GM23338 (cell line): ENCODE measurements around the gene MCM3. TPM values are rescaled to one million over a fixed set of nuclear protein-coding genes. Genes with fewer than 3 reads are reported as not detected.

Experiments
- ATAC-seq: fragments of 200-7000 bp; cut with Tn5 transposase; 3 replicates; pipeline ENCODE4 v1.9.1; 2020
- DNase-seq: peaks from one replicate; pipeline ENCODE4 v3.0.0-alpha.2; 2015; ENCODE audit warnings: low spot score
- H2AFZ ChIP-seq: fragments of 200-600 bp; sonication (generic); 2 replicates; pipeline ENCODE4 v1.8.0; 2016; ENCODE audit warnings: antibody characterized with exemption, mild to moderate bottlenecking, moderate library complexity
- H3F3A ChIP-seq: fragments of 200-600 bp; sonication (generic); replicated peaks from 2 replicates; pipeline ENCODE4 v1.8.0; 2017; ENCODE audit warnings: antibody characterized with exemption, mixed run types, low read depth
- H3K27ac ChIP-seq: fragments of 200-600 bp; sonication (generic); 2 replicates; pipeline ENCODE4 v1.6.1; 2016; ENCODE audit warnings: low read depth
- H3K27me3 ChIP-seq: fragments of 200-600 bp; sonication (generic); 2 replicates; pipeline ENCODE4 v1.8.0; 2016; ENCODE audit warnings: mild to moderate bottlenecking, mixed run types, moderate library complexity; ENCODE audit not compliant: insufficient read depth
- H3K36me3 ChIP-seq: fragments of 200-600 bp; sonication (generic); 2 replicates; pipeline ENCODE4 v1.8.0; 2016; ENCODE audit warnings: mild to moderate bottlenecking; ENCODE audit not compliant: insufficient read depth
- H3K4me1 ChIP-seq: fragments of 200-600 bp; sonication (generic); 2 replicates; pipeline ENCODE4 v1.8.0; 2016; ENCODE audit warnings: mild to moderate bottlenecking, moderate library complexity; ENCODE audit not compliant: insufficient read depth
- H3K4me2 ChIP-seq: fragments of 200-600 bp; sonication (generic); 2 replicates; pipeline ENCODE4 v1.7.1; 2017; ENCODE audit warnings: mixed run types
- H3K4me3 ChIP-seq: fragments of 200-600 bp; sonication (generic); 2 replicates; pipeline ENCODE4 v1.6.1; 2016; ENCODE audit warnings: mixed run types
- H3K79me2 ChIP-seq: fragments of 200-600 bp; sonication (generic); replicated peaks from 2 replicates; pipeline ENCODE4 v1.8.0; 2017; ENCODE audit warnings: mild to moderate bottlenecking; ENCODE audit not compliant: insufficient read depth
- H3K9me2 ChIP-seq: fragments of 200-600 bp; sonication (generic); 2 replicates; pipeline ENCODE4 v1.8.0; 2017; ENCODE audit not compliant: insufficient read depth
- H4K20me1 ChIP-seq: fragments of 200-600 bp; sonication (generic); replicated peaks from 2 replicates; pipeline ENCODE4 v1.8.0; 2017; ENCODE audit warnings: mild to moderate bottlenecking; ENCODE audit not compliant: insufficient read depth
- H3K27ac Mint-ChIP-seq: 2 replicates; pipeline ENCODE4 v1.8.0; 2020; ENCODE audit warnings: inconsistent platforms, mild to moderate bottlenecking, moderate library complexity, mixed read lengths
- H3K27me3 Mint-ChIP-seq: 3 replicates; pipeline ENCODE4 v1.8.0; 2022; ENCODE audit warnings: low read depth, mild to moderate bottlenecking, moderate library complexity, mixed read lengths, inconsistent platforms; ENCODE audit not compliant: insufficient read depth, poor library complexity
- H3K36me3 Mint-ChIP-seq: 3 replicates; pipeline ENCODE4 v1.8.0; 2021; ENCODE audit warnings: low read depth, mild to moderate bottlenecking, inconsistent platforms, moderate library complexity, mixed read lengths
- H3K4me1 Mint-ChIP-seq: 3 replicates; pipeline ENCODE4 v1.8.0; 2020; ENCODE audit warnings: mild to moderate bottlenecking, inconsistent platforms, mixed read lengths
- H3K4me3 Mint-ChIP-seq: 3 replicates; pipeline ENCODE4 v1.8.0; 2021; ENCODE audit warnings: moderate library complexity, mild to moderate bottlenecking, inconsistent platforms, mixed read lengths
- H3K9me3 Mint-ChIP-seq: 3 replicates; pipeline ENCODE4 v1.8.0; 2020; ENCODE audit warnings: moderate library complexity, mild to moderate bottlenecking, inconsistent platforms, mixed read lengths
- CREB1 ChIP-seq: fragments of 250-450 bp; sonication (Bioruptor Pico); IDR thresholded peaks from 2 replicates; pipeline ENCODE4 v1.5.0; 2020; ENCODE audit warnings: low read depth, mild to moderate bottlenecking, moderate library complexity
- EZH2 ChIP-seq: fragments of 200-600 bp; sonication (generic); IDR thresholded peaks from one replicate; pipeline ENCODE4 v1.8.0; 2017; ENCODE audit warnings: antibody characterized with exemption, mild to moderate bottlenecking, low read depth; ENCODE audit not compliant: unreplicated experiment
- EZH2phosphoT487 ChIP-seq: fragments of 200-600 bp; sonication (generic); IDR thresholded peaks from one replicate; pipeline ENCODE4 v1.8.1; 2018; ENCODE audit warnings: antibody characterized with exemption; ENCODE audit not compliant: unreplicated experiment
- JUNB ChIP-seq: IDR thresholded peaks from one replicate; pipeline ENCODE4 v1.6.1; 2016; ENCODE audit warnings: antibody characterized with exemption; ENCODE audit not compliant: unreplicated experiment
- NANOG ChIP-seq: IDR thresholded peaks from 2 replicates; pipeline ENCODE4 v1.6.1; 2016; ENCODE audit warnings: antibody characterized with exemption, borderline replicate concordance
- POLR2AphosphoS5 ChIP-seq: IDR thresholded peaks from 2 replicates; pipeline ENCODE4 v1.6.1; 2016; ENCODE audit warnings: antibody characterized with exemption, low read depth
- ZNF114 ChIP-seq: fragments of 250-450 bp; sonication (Bioruptor Pico); IDR thresholded peaks from 2 replicates; pipeline ENCODE4 v1.5.0; 2020; ENCODE audit warnings: mild to moderate bottlenecking, moderate library complexity
- ZNF331 ChIP-seq: fragments of 250-450 bp; sonication (Bioruptor Pico); IDR thresholded peaks from 2 replicates; pipeline ENCODE4 v1.5.0; 2020; ENCODE audit warnings: low read depth, mild to moderate bottlenecking, moderate library complexity
- polyA plus RNA-seq: library from polyadenylated mRNA; unstranded; fragments of >200 nt; fragmentation: Nextera tagmentation; extraction: Ambion mirVana; gene quantifications from 2 replicates; pipeline ENCODE4 v1.2.1, GENCODE V29; 2016
- total RNA-seq: library from RNA; depleted of rRNA; stranded (reverse); fragments of >200 nt; shearing (Covaris generic); gene quantifications from 2 replicates; pipeline ENCODE4 v1.2.3, GENCODE V29; 2014
- TF ChIP-seq, protein P1 (sequence below): IDR thresholded peaks from 2 replicates; pipeline ENCODE4 v1.6.1; 2016; ENCODE audit warnings: antibody characterized with exemption
- TF ChIP-seq, protein P2 (sequence below): fragments of 250-450 bp; sonication (Bioruptor Pico); IDR thresholded peaks from 2 replicates; pipeline ENCODE4 v1.5.0; 2020; ENCODE audit warnings: mild to moderate bottlenecking, moderate library complexity
- TF ChIP-seq, protein P3 (sequence below): IDR thresholded peaks from one replicate; pipeline ENCODE4 v1.6.1; 2018; ENCODE audit warnings: antibody characterized with exemption; ENCODE audit not compliant: unreplicated experiment

Gene MCM3
- total and polyA plus RNA-seq, 2 experiments from 2014 or later: 157 to 369 TPM

DNA sequence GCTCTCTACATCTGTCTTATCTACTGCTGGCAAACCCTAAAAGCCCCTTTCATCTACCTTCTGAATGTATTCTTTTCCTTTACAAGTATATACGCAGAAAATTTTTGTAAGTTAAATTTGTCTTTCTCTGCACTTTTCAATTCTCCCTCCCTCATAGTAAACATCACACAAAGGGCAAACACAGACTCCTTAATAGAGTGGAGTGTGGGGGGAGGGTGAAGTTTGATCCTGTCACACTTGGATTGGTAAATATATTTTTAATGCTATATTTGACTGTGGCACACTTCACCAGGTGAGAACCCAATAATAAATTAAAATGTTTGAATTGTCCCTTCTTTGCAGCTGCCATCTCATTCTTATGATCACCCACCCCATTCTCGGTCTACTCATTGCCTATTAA is 44.2 kb upstream of the MCM3 start (continued):
- no peak for TF ChIP-seq JUNB
- no peak for TF ChIP-seq POLR2AphosphoS5
- TF ChIP-seq, protein P1, sequence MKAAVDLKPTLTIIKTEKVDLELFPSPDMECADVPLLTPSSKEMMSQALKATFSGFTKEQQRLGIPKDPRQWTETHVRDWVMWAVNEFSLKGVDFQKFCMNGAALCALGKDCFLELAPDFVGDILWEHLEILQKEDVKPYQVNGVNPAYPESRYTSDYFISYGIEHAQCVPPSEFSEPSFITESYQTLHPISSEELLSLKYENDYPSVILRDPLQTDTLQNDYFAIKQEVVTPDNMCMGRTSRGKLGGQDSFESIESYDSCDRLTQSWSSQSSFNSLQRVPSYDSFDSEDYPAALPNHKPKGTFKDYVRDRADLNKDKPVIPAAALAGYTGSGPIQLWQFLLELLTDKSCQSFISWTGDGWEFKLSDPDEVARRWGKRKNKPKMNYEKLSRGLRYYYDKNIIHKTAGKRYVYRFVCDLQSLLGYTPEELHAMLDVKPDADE: no peak
- TF ChIP-seq, protein P2, sequence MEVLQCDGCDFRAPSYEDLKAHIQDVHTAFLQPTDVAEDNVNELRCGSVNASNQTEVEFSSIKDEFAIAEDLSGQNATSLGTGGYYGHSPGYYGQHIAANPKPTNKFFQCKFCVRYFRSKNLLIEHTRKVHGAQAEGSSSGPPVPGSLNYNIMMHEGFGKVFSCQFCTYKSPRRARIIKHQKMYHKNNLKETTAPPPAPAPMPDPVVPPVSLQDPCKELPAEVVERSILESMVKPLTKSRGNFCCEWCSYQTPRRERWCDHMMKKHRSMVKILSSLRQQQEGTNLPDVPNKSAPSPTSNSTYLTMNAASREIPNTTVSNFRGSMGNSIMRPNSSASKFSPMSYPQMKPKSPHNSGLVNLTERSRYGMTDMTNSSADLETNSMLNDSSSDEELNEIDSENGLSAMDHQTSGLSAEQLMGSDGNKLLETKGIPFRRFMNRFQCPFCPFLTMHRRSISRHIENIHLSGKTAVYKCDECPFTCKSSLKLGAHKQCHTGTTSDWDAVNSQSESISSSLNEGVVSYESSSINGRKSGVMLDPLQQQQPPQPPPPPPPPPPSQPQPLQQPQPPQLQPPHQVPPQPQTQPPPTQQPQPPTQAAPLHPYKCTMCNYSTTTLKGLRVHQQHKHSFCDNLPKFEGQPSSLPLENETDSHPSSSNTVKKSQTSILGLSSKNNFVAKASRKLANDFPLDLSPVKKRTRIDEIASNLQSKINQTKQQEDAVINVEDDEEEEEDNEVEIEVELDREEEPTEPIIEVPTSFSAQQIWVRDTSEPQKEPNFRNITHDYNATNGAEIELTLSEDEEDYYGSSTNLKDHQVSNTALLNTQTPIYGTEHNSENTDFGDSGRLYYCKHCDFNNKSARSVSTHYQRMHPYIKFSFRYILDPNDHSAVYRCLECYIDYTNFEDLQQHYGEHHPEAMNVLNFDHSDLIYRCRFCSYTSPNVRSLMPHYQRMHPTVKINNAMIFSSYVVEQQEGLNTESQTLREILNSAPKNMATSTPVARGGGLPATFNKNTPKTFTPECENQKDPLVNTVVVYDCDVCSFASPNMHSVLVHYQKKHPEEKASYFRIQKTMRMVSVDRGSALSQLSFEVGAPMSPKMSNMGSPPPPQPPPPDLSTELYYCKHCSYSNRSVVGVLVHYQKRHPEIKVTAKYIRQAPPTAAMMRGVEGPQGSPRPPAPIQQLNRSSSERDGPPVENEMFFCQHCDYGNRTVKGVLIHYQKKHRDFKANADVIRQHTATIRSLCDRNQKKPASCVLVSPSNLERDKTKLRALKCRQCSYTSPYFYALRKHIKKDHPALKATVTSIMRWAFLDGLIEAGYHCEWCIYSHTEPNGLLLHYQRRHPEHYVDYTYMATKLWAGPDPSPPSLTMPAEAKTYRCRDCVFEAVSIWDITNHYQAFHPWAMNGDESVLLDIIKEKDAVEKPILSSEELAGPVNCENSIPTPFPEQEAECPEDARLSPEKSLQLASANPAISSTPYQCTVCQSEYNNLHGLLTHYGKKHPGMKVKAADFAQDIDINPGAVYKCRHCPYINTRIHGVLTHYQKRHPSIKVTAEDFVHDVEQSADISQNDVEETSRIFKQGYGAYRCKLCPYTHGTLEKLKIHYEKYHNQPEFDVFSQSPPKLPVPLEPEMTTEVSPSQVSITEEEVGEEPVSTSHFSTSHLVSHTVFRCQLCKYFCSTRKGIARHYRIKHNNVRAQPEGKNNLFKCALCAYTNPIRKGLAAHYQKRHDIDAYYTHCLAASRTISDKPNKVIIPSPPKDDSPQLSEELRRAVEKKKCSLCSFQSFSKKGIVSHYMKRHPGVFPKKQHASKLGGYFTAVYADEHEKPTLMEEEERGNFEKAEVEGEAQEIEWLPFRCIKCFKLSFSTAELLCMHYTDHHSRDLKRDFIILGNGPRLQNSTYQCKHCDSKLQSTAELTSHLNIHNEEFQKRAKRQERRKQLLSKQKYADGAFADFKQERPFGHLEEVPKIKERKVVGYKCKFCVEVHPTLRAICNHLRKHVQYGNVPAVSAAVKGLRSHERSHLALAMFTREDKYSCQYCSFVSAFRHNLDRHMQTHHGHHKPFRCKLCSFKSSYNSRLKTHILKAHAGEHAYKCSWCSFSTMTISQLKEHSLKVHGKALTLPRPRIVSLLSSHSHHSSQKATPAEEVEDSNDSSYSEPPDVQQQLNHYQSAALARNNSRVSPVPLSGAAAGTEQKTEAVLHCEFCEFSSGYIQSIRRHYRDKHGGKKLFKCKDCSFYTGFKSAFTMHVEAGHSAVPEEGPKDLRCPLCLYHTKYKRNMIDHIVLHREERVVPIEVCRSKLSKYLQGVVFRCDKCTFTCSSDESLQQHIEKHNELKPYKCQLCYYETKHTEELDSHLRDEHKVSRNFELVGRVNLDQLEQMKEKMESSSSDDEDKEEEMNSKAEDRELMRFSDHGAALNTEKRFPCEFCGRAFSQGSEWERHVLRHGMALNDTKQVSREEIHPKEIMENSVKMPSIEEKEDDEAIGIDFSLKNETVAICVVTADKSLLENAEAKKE (CRISPR knock-in tag): no peak
- TF ChIP-seq ZNF114: no peak
- TF ChIP-seq ZNF331 (CRISPR knock-in tag): no peak

DNA sequence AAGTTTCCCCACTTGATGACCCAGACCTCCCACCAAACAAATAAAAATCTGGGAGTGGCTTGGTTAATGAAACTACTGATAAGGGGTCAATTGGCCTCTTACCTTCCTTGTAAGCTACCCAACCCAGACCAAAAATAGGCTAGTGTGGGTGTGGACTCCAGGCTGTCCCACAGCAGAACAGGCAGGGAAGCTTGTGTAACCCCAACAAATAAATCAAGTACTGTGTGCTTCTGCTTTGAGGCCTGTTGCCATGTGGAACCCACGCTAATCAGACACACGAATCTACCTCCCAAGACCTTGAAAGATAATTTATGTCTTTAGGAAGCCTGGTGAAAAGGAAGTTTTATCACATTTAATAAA is 43.7 kb upstream of the MCM3 start:
- Histone ChIP-seq H3K36me3 (no peaks in the 10 kb centered on the region), H2AFZ (no peak overlapping the region), H3K9me2 (0 out of 2 replicates have a peak, but pooled peaks cover 8% of the 10 kb centered on the region), H3K27me3 (no peaks in the 10 kb centered on the region), H3K4me1 (peaks cover 18% of the 10 kb centered on the region), H3K79me2 (no peaks in the 10 kb centered on the region), H3K27ac (no peak overlapping the region), H3F3A (0 out of 2 replicates have a peak, but pooled peaks cover 4% of the 10 kb centered on the region), H4K20me1 (no peaks in the 10 kb centered on the region), H3K4me3 (no peak overlapping the region), H3K4me2 (no peak overlapping the region)
- no peak for DNase-seq
- H3K36me3 Mint-ChIP-seq: no peaks in the 10 kb centered on the region; the same call in 2 of the 3 replicates
- ATAC-seq: no peak
- peaks cover 33% of the 10 kb centered on the region for H3K4me1 Mint-ChIP-seq
- no peak overlapping the region for H3K4me3 Mint-ChIP-seq
- no peak overlapping the region for H3K27ac Mint-ChIP-seq
- H3K27me3 Mint-ChIP-seq: peaks cover under 1% of the 10 kb centered on the region
- 0 out of 3 replicates have a peak, but pooled peaks cover 2% of the 10 kb centered on the region for H3K9me3 Mint-ChIP-seq
- TF ChIP-seq, protein P3, sequence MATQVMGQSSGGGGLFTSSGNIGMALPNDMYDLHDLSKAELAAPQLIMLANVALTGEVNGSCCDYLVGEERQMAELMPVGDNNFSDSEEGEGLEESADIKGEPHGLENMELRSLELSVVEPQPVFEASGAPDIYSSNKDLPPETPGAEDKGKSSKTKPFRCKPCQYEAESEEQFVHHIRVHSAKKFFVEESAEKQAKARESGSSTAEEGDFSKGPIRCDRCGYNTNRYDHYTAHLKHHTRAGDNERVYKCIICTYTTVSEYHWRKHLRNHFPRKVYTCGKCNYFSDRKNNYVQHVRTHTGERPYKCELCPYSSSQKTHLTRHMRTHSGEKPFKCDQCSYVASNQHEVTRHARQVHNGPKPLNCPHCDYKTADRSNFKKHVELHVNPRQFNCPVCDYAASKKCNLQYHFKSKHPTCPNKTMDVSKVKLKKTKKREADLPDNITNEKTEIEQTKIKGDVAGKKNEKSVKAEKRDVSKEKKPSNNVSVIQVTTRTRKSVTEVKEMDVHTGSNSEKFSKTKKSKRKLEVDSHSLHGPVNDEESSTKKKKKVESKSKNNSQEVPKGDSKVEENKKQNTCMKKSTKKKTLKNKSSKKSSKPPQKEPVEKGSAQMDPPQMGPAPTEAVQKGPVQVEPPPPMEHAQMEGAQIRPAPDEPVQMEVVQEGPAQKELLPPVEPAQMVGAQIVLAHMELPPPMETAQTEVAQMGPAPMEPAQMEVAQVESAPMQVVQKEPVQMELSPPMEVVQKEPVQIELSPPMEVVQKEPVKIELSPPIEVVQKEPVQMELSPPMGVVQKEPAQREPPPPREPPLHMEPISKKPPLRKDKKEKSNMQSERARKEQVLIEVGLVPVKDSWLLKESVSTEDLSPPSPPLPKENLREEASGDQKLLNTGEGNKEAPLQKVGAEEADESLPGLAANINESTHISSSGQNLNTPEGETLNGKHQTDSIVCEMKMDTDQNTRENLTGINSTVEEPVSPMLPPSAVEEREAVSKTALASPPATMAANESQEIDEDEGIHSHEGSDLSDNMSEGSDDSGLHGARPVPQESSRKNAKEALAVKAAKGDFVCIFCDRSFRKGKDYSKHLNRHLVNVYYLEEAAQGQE: no peak
- TF ChIP-seq JUNB: no peak
- no peak for TF ChIP-seq EZH2
- TF ChIP-seq ZNF331 (CRISPR knock-in tag): no peak
- TF ChIP-seq, protein P1: no peak
- TF ChIP-seq CREB1: no peak
- TF ChIP-seq EZH2phosphoT487: no peak
- TF ChIP-seq NANOG: no peak
